Upper lobe of right lung (tissue), 1 donor: Measurements from ENCODE around the gene GID4. TPM values are rescaled to one million over a fixed set of nuclear protein-coding genes. Genes with fewer than 3 reads are reported as not detected.

Source experiments
- ATAC-seq: fragments of 200-7000 bp; cut with Tn5 transposase; one replicate; pipeline ENCODE4 v1.9.1; 2020; ENCODE audit warnings: mild to moderate bottlenecking, moderate library complexity
- DNase-seq: peaks from one replicate; pipeline ENCODE4 v3.0.0-alpha.2; 2020
- H3K27ac ChIP-seq: fragments of 200-600 bp; one replicate; pipeline ENCODE4 v1.8.0; 2022
- H3K27me3 ChIP-seq: fragments of 200-600 bp; one replicate; pipeline ENCODE4 v1.8.0; 2022; ENCODE audit warnings: mild to moderate bottlenecking
- H3K36me3 ChIP-seq: fragments of 200-600 bp; one replicate; pipeline ENCODE4 v1.8.0; 2022
- H3K4me1 ChIP-seq: fragments of 200-600 bp; one replicate; pipeline ENCODE4 v1.8.0; 2022
- H3K4me3 ChIP-seq: fragments of 200-600 bp; one replicate; pipeline ENCODE4 v1.8.0; 2022; ENCODE audit warnings: mild to moderate bottlenecking
- H3K9me3 ChIP-seq: fragments of 200-600 bp; one replicate; pipeline ENCODE4 v1.8.0; 2022
- intact Hi-C: fragments of 100-400 bp; cut with DNase I; formaldehyde crosslinking; loops from one replicate; pipeline ENCODE4 v1.11.0; 2022
- total RNA-seq: library from RNA; stranded (reverse); fragmentation: NEBNext Ultra II Directional; extraction: Animal tissue kit (Norgen Biotek cat#: 25700); gene quantifications from one replicate; pipeline ENCODE4 v1.2.1, GENCODE V29; 2021
- TF ChIP-seq, protein P1 (sequence below): fragments of 200-600 bp; IDR thresholded peaks from one replicate; pipeline ENCODE4 v1.8.0; 2022; ENCODE audit warnings: antibody characterized with exemption
- donor health status: DM: no; HTN: yes; CAD: no; lungs with severe emphysema.

GID4 gene
- total RNA-seq, 1 donor from 2014 or later: 11.6 TPM

GRCh38 chr17:18044609-18045008, 5.4 kb downstream of the GID4 start:
- H3K4me1 ChIP-seq: peaks cover 10% of the 10 kb centered on the region
- intact Hi-C loops: no loop called here
- H3K4me3 ChIP-seq: no peak overlapping the region
- no peaks in the 10 kb centered on the region for H3K9me3 ChIP-seq
- no peaks in the 10 kb centered on the region for H3K27me3 ChIP-seq
- TF ChIP-seq, protein P1, sequence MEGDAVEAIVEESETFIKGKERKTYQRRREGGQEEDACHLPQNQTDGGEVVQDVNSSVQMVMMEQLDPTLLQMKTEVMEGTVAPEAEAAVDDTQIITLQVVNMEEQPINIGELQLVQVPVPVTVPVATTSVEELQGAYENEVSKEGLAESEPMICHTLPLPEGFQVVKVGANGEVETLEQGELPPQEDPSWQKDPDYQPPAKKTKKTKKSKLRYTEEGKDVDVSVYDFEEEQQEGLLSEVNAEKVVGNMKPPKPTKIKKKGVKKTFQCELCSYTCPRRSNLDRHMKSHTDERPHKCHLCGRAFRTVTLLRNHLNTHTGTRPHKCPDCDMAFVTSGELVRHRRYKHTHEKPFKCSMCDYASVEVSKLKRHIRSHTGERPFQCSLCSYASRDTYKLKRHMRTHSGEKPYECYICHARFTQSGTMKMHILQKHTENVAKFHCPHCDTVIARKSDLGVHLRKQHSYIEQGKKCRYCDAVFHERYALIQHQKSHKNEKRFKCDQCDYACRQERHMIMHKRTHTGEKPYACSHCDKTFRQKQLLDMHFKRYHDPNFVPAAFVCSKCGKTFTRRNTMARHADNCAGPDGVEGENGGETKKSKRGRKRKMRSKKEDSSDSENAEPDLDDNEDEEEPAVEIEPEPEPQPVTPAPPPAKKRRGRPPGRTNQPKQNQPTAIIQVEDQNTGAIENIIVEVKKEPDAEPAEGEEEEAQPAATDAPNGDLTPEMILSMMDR: no peak
- DNase-seq (no peak), ATAC-seq (no peak)
- H3K27ac ChIP-seq: no peak overlapping the region
- H3K36me3 ChIP-seq: peaks cover 15% of the 10 kb centered on the region

DNA sequence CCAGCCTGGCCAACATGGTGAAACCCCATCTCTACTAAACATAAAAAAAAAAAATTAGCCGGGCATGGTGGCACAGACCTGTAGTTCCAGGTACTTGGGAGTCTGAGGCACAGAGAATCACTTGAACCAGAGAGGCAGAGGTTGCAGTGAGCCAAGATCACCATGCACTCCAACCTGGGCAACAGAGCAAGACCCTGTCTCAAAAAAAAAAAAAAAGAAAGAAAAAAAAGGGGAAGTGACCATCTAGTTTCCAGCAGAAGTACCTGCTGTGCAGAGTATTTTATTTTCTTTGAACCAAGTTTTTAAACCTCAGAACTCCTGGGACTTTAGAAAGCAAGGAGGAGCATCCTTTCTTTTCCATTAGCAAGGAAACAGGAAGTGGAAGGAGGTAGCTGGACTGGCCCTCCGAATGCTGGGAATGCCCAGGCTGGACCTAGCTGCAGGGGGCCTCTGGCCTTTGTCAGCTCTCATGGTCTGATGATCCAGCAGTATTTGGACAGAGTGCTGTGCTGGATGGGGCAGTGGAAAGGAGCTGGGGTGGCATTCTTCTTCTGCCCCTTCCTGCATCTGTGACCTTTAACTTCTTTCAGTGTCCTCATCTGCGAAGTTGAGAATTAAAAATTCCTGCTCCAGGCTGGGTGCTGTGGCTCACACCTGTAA, 6.6 kb downstream of the GID4 start:
- ATAC-seq (no peak), DNase-seq (no peak)
- H3K4me1 ChIP-seq: peaks cover 3% of the 10 kb centered on the region
- no peaks in the 10 kb centered on the region for H3K9me3 ChIP-seq
- intact Hi-C loops: no loop called here
- H3K4me3 ChIP-seq: no peak overlapping the region
- TF ChIP-seq, protein P1: no peak
- no peaks in the 10 kb centered on the region for H3K27me3 ChIP-seq
- peaks cover 19% of the 10 kb centered on the region for H3K36me3 ChIP-seq
- no peak overlapping the region for H3K27ac ChIP-seq

GRCh38 chr17:18055597-18055996, 16.4 kb downstream of the GID4 start:
- Histone ChIP-seq H3K4me3 (no peak overlapping the region), H3K27me3 (no peaks in the 10 kb centered on the region), H3K9me3 (no peaks in the 10 kb centered on the region), H3K36me3 (peaks cover 41% of the 10 kb centered on the region), H3K27ac (no peak overlapping the region), H3K4me1 (no peaks in the 10 kb centered on the region)
- TF ChIP-seq, protein P1: no peak
- DNase-seq: no peak
- no peak for ATAC-seq
- intact Hi-C loops: no loop called here

DNA sequence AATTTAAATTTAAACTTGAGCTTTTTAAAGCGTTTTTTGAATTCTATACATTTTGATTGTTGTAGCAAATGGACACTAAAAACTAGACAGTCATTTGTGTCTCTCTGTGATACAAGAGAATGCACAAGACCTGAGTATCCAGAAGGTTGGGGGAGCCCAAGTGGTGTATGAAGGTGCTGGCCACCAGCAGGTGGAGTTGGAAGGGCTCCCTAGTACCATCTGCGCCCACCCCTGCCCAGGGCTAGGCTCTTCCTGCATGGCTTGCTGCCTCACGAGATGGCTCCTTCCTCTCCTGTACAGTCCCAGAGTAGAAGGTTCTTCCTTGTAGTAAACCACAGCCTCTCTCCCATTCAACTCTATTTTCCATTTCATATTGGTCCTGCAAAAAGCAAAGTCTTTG, 17.0 kb downstream of the GID4 start:
- no peak overlapping the region for H3K27ac ChIP-seq
- DNase-seq (no peak), ATAC-seq (peak; percentile 28)
- no peaks in the 10 kb centered on the region for H3K4me1 ChIP-seq
- H3K4me3 ChIP-seq: no peak overlapping the region
- intact Hi-C loops: no loop called here
- no peaks in the 10 kb centered on the region for H3K27me3 ChIP-seq
- H3K9me3 ChIP-seq: no peaks in the 10 kb centered on the region
- TF ChIP-seq, protein P1: no peak
- H3K36me3 ChIP-seq: peaks cover 47% of the 10 kb centered on the region

DNA sequence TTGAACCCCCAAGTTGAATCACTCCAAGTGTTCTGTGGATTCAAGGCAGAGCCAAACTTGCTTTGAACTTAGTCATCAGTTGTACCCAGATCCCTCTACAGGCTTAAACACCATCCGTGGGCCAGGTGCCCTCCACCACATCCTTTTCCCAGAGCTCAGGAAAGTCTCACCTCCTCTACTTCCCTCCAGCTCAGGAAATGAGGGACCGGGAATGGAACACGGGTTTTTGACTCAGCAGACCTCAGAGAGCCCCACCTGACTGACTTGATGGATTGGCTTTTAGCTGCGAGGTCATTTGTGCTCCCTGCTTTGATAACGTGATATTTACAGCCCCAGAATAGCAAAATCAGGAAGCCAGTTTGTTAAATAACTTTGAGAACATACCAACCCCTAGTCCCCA, 20.1 kb downstream of the GID4 start:
- no peak overlapping the region for H3K4me3 ChIP-seq
- TF ChIP-seq, protein P1: no peak
- ATAC-seq (no peak), DNase-seq (no peak)
- no peaks in the 10 kb centered on the region for H3K27me3 ChIP-seq
- no peaks in the 10 kb centered on the region for H3K4me1 ChIP-seq
- no peaks in the 10 kb centered on the region for H3K9me3 ChIP-seq
- intact Hi-C loops: no loop called here
- peaks cover 66% of the 10 kb centered on the region for H3K36me3 ChIP-seq
- H3K27ac ChIP-seq: no peak overlapping the region

DNA sequence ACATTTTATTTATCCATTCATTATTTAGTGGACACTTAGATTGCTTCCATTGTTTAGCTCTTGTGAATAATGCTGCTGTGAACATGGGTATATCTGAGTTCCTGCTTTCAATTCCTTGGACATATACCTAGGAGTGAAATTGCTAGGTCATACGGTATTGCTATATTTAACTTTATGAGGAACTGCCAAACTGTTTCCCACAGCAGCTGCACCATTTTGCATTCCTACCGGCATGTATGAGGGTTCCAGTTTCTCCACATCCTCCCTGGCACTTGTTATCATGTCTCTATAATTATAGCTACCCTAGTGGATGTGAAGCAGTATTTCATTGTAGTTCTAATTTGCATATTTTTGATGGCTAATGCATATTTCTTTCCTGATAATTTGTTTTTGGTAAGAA, 24.8 kb downstream of the GID4 start:
- no peak overlapping the region for H3K27ac ChIP-seq
- H3K9me3 ChIP-seq: no peaks in the 10 kb centered on the region
- intact Hi-C loops: no loop called here

More for the DNA sequence above, 24.8 kb downstream of the GID4 start:
- no peak for DNase-seq
- no peak for ATAC-seq
- Histone ChIP-seq H3K4me1 (no peaks in the 10 kb centered on the region), H3K36me3 (peaks cover 66% of the 10 kb centered on the region), H3K27me3 (no peaks in the 10 kb centered on the region), H3K4me3 (no peak overlapping the region)
- TF ChIP-seq, protein P1: no peak
